HG03064 (cell line): ENCODE data around the gene MRPL18.
"Not testable (repeated sequence)": the region's sequence is repeated elsewhere in the genome, so short reads cannot be mapped to it uniquely, and the experiment has no call there.

Source experiments
- ATAC-seq: cut with Tn5 transposase; IDR thresholded peaks from one replicate; pipeline ENCODE4 v1.9.1; 2021; ENCODE audit warnings: low read depth; ENCODE audit not compliant: unreplicated experiment

Gene MRPL18

DNA sequence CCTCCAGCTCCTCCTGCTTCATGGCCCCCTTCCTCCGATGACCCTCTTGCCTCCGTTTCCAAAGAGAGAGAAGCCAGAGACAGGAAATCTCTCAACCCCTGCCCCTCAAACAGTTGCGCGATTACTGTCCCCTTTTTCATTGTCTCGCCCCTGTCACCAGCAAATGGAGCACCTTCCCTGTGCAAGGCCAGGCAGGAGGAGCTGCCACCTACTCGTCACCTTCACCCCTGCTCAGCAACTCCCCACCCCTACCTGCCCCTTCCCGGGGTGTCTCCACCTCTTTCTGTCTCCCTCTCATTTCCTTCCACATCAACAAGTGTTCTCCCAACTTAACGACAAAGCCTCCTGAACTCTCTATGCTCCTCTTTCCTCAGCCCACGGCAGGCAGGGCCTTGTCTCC, 23.5 kb downstream of the MRPL18 start:
- no peak for ATAC-seq

DNA sequence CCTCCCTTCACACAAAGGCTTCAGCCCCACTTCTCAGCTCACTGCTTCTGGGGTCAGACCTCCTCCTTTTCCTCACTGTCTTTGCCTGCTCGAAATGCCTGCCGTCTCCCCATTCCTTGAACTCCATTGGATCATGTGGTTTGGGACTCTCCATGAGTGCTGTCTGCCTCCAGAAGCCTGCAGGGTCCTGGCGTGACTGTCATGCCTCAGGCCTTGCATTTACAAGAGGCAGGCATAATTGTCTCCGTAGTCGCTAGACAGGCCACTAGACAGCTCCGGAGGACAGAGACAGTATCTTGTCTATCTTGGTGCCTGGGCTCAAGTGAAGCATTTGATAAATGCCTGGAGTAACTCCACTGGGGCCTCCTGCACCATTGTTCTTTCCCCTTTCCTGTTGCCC, 25.1 kb downstream of the MRPL18 start:
- no peak for ATAC-seq

DNA sequence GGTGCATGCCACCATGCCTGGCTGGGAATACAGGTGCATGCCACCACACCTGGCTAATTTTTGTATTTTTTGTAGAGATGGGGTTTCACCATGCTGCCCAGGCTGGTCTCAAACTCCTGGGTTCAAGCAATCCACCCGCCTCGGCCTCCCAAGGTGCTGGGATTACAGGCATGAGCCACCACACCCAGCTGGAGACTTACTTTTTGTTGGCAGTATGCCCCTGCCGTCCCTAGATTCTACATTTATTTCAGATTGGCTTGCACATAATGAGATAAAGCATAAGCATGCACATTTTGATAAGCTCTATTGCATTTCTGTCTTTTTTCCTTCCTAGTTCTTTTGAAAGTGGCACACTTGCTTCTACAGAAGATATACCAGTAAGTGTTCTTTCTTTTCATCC, 26.5 kb downstream of the MRPL18 start:
- not testable (repeated sequence) for ATAC-seq

DNA sequence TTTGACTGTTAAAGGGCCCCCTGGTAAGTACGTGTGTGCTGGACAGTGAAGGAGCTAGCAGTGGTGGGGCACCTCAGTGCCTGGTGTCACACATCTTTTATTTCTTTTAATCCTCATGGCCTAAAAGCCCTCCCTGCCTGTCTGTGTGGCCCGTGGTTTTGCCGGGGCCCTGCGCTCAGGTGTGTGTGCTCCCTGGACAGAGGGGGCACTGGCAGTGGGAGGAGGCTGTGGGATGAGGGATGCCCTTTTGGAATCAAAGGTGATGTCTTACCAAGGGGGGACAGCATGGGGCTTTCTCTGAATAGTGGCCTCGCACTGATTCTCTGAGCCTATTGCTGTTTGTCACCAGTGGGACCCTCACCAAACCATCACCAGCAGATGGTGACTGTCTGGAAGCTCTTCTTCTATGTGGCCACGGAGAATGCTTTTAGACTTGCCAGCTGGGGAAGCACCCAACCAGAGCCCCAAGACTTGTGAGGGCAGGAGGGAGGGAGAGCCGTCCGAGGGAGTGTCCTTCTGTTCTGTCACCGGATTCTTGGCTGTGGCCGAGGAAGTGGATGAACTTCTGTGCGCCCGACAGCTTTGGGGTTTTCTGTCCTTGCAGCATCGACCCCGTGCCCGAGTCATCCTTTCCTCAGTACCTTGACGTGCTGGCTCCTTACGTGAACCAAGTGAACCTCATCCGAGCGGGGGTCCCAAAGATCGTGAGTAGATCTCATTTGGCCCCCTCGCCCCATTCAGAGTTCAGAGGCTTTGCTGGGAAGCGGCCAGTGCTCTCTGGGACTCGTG, 27.9 kb downstream of the MRPL18 start:
- ATAC-seq: no peak

DNA sequence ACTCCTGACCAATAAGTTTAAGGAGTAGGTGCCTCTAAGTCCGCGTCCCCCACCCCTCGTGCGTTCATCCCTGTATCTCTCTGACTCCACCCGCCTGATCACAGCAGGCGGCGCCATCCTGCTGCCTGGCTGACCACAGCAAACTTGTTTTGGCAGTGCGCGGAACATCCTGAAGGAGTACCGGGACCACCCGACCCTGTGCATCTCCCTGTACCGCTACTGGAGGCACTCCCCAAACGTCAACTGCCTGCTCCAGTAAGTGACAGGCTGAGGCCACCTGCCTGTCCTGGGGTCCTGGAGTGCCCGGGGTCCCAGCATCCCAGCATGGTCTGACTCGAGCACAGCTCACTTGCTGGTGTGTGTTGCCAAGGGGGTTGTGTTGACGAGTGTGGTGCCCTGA, 28.8 kb downstream of the MRPL18 start:
- no peak for ATAC-seq

DNA sequence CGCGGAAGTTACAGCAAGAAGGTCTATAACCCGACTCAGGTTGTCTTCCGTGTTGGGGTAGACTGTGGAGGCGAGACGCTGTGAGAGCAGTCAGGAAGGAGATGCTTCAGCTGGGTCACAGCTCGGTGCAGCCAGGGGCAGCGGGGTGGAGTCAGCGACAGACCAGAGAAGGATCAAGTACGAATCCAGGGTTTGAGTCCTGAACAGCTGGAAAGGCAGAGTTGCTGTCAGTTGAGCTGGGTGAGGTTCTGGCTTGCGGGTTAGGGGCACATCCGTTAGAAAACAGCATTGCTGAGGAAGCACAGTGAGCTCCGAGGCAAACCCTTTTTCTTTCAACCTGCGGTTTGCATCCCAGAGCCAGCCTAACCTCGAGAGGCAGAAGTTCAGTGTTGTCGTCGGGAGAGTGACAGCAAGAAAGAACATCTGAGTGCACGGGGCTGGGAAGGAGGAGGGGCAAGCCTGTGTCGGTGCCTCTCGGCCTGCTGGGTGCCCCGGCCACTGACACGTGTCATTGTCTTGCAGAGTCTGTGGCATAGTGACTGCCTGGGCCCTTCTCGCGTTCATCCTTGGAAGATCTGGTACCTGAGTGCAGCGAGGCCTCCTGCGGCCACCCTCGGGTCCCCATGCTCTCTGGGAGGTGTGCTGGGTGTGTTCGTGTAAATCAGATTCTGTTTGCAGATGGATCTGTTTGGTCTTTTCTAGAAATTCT, 29.8 kb downstream of the MRPL18 start:
- no peak for ATAC-seq

DNA sequence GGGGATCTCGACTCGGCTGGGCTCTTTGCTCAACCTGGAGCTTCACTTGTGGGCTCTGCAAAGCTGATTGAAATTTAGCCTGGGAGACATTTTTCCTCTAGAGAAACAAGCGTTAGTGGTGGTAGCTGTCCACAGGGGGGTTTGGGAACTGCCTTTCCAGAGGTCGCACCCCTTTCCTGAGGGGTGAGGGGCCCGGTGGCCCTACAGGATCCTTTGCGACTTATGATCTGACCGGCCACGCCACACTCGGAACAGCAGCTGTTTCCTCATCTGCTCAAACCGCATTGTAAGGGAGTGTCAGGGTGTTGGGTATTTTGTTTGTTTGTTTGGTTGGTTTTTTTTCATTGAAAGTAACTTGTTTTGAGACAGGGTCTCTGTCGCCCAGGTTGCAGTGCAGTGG, 30.9 kb downstream of the MRPL18 start:
- no peak for ATAC-seq

DNA sequence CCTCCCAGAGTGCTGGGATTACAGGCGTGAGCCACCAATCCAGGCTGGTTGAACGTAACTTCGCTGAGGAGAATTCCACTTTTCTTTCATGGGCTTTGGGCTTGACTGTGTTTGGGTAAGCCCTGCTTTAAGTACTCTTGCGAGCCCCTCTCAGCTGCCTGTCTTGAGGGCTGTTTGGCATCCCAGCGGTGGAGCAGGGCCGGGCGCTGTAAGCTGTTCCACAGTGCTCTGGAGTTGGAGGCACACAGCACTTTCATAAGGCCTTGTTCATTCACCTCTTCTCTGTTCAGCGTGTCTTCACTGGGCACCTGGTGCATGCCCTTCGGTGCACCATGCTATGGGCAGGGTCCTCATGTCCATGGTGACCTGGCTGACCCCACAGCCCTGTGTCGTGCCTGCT, 31.5 kb downstream of the MRPL18 start:
- no peak for ATAC-seq

DNA sequence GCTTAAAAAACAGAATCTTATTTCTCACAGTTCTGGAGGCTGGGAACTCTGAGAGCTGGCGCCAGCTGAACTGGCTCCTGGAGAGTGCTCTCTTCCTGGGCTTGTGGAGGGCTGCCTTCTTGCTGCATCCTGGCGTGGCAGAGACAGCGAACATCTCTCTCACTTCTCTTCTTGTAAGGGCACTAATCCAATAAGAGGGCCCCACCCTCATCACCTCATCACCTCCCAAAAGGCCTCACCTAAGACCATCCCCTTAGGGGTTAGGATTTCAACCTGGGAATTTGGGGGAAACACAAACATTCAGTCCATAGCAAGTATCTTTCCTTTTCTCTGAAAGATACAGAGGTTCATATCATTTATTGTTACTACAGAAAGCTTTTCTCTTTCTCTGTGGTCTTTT, 33.7 kb downstream of the MRPL18 start:
- no peak for ATAC-seq

DNA sequence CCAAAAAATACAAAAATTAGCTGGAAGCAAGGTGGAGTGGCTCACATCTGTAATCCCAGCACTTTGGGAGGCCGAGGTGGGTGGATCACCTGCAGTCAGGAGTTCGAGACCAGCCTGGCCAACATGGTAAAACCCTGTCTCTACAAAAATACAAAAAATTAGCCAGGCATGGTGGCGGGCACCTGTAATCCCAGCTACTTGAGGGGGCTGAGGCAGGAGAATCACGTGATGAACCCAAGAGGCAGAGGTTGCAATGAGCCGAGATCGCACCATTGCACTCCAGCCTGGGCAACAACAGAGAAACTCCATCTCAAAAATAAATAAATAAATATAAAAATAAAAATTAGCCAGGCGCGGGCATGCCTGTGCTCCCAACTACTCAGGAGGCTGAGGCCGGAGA, 34.4 kb downstream of the MRPL18 start:
- not testable (repeated sequence) for ATAC-seq

DNA sequence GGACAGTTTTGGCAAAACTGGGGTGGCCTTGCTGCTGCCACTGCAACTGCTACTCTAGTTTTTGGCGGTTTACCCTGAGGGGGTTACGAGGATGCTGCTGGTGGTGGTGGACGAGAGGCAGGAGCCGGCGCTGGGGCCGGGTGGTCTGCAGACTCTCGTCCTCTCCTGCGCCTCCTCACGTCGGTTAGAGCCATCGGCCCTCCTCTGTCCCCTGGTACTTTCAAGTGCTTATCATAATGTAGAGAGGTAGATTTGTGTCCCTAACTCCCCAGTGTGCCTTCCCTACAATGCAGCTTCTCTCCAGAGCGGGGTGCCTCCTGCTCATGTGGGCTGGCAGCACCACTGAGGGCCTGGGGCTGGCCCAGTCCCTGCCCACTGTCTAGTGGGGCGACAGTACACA, 35.7 kb downstream of the MRPL18 start:
- ATAC-seq: no peak

DNA sequence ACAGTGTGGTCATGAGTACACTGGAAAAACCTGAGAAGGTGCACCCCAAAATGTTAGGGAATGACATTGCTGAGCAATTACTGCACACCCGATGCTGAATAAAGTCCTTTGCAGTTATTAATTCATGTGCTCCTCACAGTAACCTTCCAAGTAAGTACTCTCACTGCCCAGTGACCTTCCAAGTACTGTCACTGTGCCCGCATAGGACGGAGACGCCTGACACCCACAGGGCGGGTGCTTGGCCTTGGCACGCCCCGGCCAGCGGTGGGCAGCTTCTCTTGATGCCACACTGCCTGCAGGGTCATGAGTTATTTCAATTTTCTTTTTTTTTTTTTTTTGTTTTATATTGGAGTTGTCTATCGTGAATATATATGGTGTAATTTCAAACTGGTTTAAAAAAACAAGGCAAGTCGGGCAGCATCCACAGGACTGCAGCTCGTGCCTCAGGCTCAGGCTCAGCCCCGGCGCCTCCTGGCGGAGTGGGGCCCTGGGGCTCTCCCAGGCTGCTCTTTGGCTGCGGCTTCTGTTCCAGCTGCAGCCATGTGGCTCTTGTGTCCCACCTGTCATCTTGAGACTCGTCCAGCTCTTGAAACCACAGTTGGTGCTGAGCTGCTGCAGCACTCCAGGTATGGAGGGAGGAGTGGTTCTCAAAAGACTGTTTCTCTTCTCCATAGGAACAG, 36.8 kb downstream of the MRPL18 start:
- no peak for ATAC-seq

DNA sequence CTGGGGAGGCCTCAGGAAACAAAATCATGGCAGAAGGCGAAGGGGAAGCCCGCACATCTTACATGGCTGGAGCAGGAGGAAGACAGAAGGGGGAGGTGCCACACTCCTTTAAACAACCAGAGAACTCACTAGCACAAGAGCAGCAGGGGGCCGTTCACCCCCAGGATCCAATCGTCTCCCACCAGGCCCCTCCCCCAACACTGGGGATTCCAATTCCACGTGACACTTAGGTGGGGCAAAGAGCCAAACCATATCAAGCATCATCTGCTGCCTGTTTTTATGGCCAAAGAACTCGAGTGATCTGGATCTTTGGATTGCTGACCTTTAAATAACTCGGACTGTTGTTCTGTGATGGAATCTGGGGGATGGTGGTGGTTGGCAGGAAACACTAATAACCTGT, 37.8 kb downstream of the MRPL18 start:
- no peak for ATAC-seq

DNA sequence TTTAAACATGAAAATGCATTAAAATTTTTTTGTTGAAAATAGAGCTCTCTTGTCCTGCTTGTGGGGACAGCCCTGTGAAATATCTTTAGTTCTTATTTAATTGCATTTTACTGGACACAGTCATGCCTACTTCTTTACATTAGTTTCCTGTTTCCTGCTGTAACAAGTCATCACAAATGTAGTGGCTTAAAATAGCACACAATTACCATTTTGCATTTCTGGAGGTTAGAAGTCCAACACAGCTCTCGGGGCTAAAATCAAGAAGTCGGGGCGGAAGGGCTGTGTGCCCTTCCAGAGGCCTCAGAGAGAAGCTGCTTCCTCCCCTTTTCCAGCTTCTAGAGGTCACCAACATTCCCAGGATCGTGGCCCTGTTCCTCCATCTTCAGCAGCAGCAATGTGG, 39.3 kb downstream of the MRPL18 start:
- no peak for ATAC-seq

DNA sequence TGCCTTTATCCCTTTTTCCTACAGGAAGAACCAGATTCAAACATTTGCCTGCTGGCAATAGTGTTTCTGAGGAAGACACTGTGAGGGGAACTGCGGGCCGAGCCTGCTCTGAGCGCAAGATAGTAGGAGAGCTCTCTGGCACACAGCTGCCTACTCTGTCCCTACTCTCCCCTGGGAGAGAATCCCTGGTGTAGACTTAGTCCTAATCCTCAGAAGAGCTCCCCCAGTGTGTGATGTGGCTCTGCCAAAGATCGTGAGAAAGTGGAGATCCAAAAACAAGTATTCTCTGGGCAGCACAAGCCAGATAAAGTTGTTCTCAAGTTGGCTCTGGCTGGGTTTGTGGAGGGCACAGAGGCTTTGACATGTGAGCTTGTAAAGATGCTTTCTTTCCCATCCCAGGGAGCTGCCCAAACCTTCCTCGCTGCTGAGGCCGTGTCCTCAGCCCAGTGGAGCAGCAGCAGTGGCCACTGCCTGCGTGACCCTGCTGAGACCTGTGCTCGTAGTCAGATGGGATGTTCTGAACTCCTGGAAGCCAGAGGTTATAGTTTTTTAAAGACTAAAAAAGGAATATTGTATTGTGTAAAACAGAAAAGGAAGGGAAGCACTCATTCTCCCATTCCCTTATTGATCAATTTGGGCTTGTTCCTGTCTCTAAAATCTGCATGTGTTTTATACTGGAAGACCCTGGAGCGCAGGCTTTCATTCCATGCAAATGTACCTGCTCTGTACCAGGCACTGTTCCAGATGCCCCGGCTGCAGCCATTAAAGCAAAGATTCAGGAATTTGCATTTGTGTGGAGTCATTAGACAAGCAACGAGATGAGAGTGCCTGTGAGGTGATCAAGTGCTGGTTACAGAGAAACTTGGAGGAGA, 40.5 kb downstream of the MRPL18 start:
- ATAC-seq: no peak

DNA sequence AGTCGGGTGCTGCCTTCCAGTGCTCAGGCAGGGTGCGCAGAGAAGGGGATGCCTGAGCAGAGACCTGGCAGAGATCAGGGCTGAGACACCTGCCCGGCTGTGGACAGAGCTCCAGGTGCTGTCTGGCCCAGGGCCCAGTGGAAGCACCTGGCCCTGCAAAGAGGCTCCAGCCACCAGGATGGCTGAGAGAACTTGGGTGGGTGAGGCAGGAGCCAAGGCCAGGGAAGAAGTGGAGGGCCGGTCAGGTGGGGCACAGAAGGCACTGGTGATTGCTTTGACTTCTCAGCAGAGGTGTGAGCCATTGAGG, 41.1 kb downstream of the MRPL18 start:
- ATAC-seq: no peak

DNA sequence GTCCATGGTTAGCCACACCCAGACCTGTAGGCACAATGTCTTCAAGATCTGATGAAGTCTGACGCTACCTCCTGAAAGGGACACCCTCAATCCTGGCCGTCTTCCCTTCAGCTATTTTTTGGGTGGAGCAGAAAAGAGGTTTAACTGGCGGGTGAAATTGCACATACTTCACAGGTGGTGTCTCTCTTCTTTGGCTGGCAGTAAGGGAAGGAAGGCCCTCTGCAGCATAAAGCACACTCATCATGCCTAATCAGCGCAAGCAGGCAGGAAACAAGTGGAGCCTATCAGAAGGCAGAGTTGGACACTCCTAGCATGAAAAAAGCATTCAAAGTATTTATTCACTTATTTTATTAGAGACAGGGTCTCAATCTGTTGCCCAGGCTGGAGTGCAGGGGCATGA, 42.7 kb downstream of the MRPL18 start:
- no peak for ATAC-seq

DNA sequence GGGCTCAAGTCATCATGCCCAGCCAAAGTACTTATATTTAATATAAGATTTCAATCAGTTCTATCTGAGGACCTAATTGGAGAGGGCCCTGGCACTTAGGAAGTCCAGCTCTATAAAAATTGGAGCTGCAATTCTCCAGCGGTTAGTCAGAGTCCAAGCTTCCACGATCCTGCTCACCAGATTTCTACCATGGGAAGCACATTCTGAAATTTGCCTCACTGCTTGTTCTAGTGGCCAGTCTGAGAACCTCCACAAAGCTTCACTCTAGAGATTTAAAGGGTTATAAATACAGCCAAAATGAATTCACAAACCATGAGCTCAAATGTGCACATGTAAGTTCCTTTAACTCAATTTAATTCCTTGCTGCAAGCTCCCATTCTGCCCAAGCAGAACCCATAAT, 43.3 kb downstream of the MRPL18 start:
- ATAC-seq: no peak

DNA sequence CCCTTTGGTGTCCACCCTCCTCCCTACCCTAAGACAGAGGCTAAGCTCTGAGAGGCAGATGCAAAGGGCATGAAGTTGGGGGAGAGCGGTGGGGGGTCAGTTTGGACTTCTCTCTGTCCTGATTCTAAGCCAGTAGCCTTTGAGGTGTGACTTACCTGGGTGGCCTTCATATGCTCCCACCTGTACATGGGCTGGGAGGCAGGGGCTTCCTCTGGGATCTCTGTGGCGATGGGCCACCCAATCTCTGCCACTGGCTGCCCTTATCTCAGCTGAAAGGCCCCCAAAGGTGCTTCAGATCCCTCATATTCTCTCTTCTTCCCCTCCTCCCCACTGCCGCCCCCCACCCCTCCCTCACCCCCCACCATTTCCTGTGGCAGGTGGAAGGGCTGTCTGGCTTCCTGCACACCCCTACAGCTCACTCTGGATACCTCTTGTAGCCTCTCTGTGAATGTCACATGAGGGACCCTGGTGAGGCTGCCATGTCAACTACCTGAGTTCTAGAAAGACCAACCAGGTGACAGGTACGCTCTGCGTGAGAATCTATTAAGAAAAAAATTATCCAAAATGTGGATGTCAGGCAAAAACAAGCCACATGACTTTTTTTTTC, 43.8 kb downstream of the MRPL18 start:
- no peak for ATAC-seq

DNA sequence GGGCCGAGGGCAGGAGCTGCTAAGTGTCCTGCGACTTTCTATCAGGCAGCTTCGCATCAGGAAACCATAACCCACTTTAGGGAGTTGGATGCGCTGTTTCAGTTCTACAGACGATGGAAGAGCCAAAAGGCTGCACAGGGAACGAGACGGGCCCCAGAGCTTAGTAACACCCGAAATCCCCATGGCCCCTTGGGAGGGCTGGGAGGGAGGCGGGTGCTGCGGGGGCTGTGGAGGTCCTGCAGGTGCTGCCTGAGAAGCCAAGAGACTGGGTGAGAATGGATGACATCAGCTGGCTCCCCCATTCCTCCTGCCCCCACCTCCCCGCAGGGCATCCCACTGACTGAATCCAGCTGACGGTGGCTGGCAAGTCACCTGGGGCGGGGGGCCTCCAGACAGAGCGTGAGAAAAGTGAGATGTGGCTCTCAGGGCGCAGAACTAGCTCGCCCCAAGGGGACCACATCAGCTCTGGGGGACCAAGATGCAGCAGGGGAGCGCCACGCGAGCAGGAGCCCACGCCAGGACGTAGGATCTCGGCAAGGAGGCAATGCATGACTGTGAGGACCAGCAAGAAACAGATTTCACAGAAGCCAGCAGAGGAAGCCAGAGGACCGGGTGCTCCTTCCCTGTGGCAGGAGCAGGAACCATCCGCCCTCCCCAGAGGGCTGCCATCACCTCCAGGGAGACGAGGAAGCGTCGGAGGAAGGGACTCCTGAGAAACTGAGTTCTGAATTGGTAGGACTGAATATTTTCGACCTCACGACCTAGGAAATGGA, 46.6 kb downstream of the MRPL18 start:
- no peak for ATAC-seq
